Large intestine (tissue), 3 donors: ENCODE measurements around the gene KRTAP3-2. TPM values are rescaled to one million over a fixed set of nuclear protein-coding genes. Genes with fewer than 3 reads are reported as not detected.

ENCODE experiments used
- DNase-seq, 2 donors: peaks; one replicate each; pipeline versions ENCODE4 v3.0.0 to v3.0.0-alpha.2; 2013
- H3K27ac ChIP-seq: one replicate; pipeline ENCODE4 v1.5.1; 2013; ENCODE audit warnings: low read length
- H3K27me3 ChIP-seq: 2 replicates; pipeline ENCODE4 v1.6.1; 2013; ENCODE audit warnings: low read length; ENCODE audit not compliant: control insufficient read depth, insufficient read depth
- H3K36me3 ChIP-seq: 2 replicates; pipeline ENCODE4 v1.6.1; 2013; ENCODE audit warnings: low read length; ENCODE audit not compliant: control insufficient read depth, insufficient read depth
- H3K4me1 ChIP-seq: one replicate; pipeline ENCODE4 v1.6.1; 2013; ENCODE audit warnings: low read length; ENCODE audit not compliant: control insufficient read depth, insufficient read depth
- H3K4me3 ChIP-seq: one replicate; pipeline ENCODE4 v1.5.1; 2013; ENCODE audit warnings: low read length
- H3K9me3 ChIP-seq: one replicate; pipeline ENCODE4 v1.6.1; 2013; ENCODE audit warnings: mild to moderate bottlenecking, low read depth, low read length, moderate library complexity; ENCODE audit not compliant: control insufficient read depth
- WGBS: methylation state at CpG from one replicate; pipeline ENCODE4 v1.1.5; 2013; ENCODE audit warnings: low lambda C conversion rate; ENCODE audit not compliant: insufficient coverage; 5-methylcytosine and 5-hydroxymethylcytosine counted together
- polyA plus RNA-seq: library from polyadenylated mRNA; unstranded; fragments of 120-200 nt; gene quantifications from one replicate; pipeline ENCODE4 v1.2.1, GENCODE V29; 2013

Gene KRTAP3-2
- polyA plus RNA-seq, 1 donor, result not detected

DNA sequence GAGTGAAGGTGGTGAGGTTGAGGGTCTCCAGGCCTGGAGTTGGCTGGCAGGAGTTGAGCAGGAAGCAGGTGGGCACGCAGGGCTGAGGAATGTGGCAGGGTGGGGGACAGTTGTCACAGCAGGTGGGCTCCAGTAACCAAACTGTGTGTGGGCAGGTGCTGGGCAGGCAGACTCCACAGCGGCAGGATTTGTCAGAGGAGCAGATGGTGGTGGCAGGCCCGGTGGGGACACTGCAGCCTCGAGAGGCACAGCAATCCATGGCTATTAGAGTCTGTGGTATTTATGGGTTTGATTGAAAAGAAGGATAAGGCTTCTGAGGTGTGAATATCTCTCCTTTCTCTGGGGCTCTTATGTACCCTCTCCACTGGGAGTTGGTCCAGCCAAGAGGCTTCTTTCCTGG, 5.9 kb downstream of the KRTAP3-2 start, which contains the start of gene KRTAP3-3:
Gene KRTAP3-3 (minus strand): TSS at position 326 of the 400 bp plus-strand sequence. CDS start 67 bp downstream, at position 259.
- no peak for DNase-seq
- no peaks in the 10 kb centered on the region for H3K9me3 ChIP-seq
- WGBS, result no CpG with 5 or more reads among the region's 4 CpGs
- H3K4me3 ChIP-seq, result no peak within 1 kb of the TSS
- H3K27me3 ChIP-seq, result peaks cover 5% of the 10 kb centered on the region
- no peak within 1 kb of the TSS for H3K27ac ChIP-seq
- no peaks in the 10 kb centered on the region for H3K36me3 ChIP-seq
- H3K4me1 ChIP-seq, result no peaks in the 10 kb centered on the region

GRCh38 chr17:40993084-40993483, 6.6 kb downstream of the KRTAP3-2 start:
- no peak for DNase-seq
- Histone ChIP-seq H3K4me1 (no peaks in the 10 kb centered on the region), H3K36me3 (no peaks in the 10 kb centered on the region), H3K27ac (no peak overlapping the region), H3K27me3 (peaks cover 5% of the 10 kb centered on the region), H3K9me3 (no peaks in the 10 kb centered on the region), H3K4me3 (no peak overlapping the region)
- WGBS, result 94% methylated on average over 2 of the region's 2 CpGs

DNA sequence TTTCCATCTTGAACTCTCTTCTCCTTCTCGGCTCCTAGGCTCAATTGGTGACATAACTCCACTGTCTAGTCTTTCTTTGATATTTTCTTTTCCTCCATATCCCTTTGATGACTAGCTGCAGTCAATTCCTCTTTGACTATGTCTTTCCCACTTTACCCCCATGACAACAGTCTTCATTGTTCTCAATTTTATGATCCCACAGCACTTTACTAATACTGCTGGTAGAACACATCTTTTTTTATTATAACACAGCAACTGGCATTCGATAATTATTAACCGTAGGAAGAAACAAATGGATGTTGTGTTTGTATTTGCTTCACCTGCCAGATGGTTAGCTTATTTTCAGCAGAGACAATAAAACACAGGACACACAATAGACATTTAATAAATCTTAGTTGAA, 7.0 kb downstream of the KRTAP3-2 start:
- WGBS, result 92% methylated on average over 1 of the region's 3 CpGs
- Histone ChIP-seq H3K27ac (no peak overlapping the region), H3K36me3 (no peaks in the 10 kb centered on the region)

DNA sequence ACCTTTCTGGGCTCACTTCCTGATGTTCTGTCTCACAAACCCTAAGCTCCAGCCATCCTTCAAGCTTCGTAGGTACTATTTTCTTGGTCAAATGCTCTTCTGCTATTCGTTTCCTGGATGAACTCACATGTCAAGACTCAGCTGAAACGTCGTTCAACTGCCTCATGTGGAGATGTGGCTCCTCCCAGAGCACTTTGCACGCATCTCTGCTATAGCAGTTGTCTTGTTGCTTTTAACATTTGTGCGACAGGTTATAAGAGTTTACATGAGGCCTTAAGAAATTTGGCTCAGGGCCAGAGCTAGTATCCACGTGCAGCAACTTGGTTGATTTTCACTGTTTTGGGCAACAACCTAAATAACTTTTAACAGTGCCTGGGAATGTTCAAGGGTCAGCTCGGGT, 12.8 kb downstream of the KRTAP3-2 start:
- no peaks in the 10 kb centered on the region for H3K36me3 ChIP-seq
- peaks cover 5% of the 10 kb centered on the region for H3K27me3 ChIP-seq
- DNase-seq, result no peak

More for the DNA sequence above, 7.0 kb downstream of the KRTAP3-2 start:
- H3K4me1 ChIP-seq, result no peaks in the 10 kb centered on the region
- H3K27me3 ChIP-seq, result peaks cover 4% of the 10 kb centered on the region
- H3K4me3 ChIP-seq, result no peak overlapping the region
- no peaks in the 10 kb centered on the region for H3K9me3 ChIP-seq
- DNase-seq, result peak in 1 of 2 donors; percentile 6

GRCh38 chr17:40984226-40984625, 15.5 kb downstream of the KRTAP3-2 start, which contains the start of gene KRT40:
Gene KRT40, minus strand, starts transcription at chr17:40984326. Its CDS starts 53 bp downstream, at chr17:40984273.
- Histone ChIP-seq H3K36me3 (no peaks in the 10 kb centered on the region), H3K4me1 (no peaks in the 10 kb centered on the region), H3K9me3 (no peaks in the 10 kb centered on the region), H3K27me3 (peaks cover 5% of the 10 kb centered on the region), H3K4me3 (no peak within 1 kb of the TSS), H3K27ac (no peak within 1 kb of the TSS)
- no CpG with 5 or more reads among the region's 3 CpGs for WGBS
- DNase-seq, result no peak

More for the DNA sequence above, 12.8 kb downstream of the KRTAP3-2 start:
- 77% methylated on average over 4 of the region's 8 CpGs for WGBS
- Histone ChIP-seq H3K4me1 (no peaks in the 10 kb centered on the region), H3K27ac (no peak overlapping the region), H3K4me3 (no peak overlapping the region), H3K9me3 (no peaks in the 10 kb centered on the region)

DNA sequence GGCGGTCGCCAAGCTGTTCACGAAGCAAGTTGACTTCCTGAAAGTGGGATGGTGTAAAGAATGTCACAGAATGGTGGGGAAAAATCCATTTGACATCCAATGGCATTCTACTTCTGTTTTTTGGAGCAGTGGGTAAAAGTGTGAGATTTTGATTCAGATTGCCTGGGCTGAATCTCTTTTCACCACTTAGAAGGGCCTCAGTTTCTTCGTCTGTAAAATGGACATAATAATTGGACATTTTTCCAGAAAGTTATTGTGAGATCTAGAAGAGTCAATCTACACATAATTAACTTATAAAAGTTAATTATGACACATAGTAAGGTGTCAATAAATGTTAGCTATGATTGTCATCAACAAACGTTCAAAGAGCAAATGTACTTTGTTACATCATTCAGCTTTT, 18.6 kb downstream of the KRTAP3-2 start:
- Histone ChIP-seq H3K27ac (no peak overlapping the region), H3K9me3 (no peaks in the 10 kb centered on the region), H3K4me1 (no peaks in the 10 kb centered on the region), H3K27me3 (peaks cover 11% of the 10 kb centered on the region), H3K4me3 (no peak overlapping the region), H3K36me3 (no peaks in the 10 kb centered on the region)
- WGBS, result 83% methylated on average over 1 of the region's 5 CpGs
- no peak for DNase-seq

- Histone ChIP-seq H3K9me3 (no peaks in the 10 kb centered on the region), H3K27me3 (peaks cover 13% of the 10 kb centered on the region), H3K4me3 (no peak overlapping the region), H3K36me3 (no peaks in the 10 kb centered on the region), H3K4me1 (no peaks in the 10 kb centered on the region), H3K27ac (no peak overlapping the region)
- no CpG with 5 or more reads among the region's 8 CpGs for WGBS
- peak; percentile 14 to 16 for DNase-seq
Observed at GRCh38 chr17:40980596-40980995, 19.1 kb downstream of the KRTAP3-2 start.

- no peak overlapping the region for H3K27ac ChIP-seq
- WGBS, result no CpG with 5 or more reads among the region's 3 CpGs
- H3K4me1 ChIP-seq, result no peaks in the 10 kb centered on the region
- H3K4me3 ChIP-seq, result no peak overlapping the region
- no peaks in the 10 kb centered on the region for H3K36me3 ChIP-seq
- DNase-seq, result no peak
- no peaks in the 10 kb centered on the region for H3K9me3 ChIP-seq
- peaks cover 13% of the 10 kb centered on the region for H3K27me3 ChIP-seq
Observed at GRCh38 chr17:40980117-40980516, 19.6 kb downstream of the KRTAP3-2 start.

- H3K9me3 ChIP-seq, result no peaks in the 10 kb centered on the region
- no peak overlapping the region for H3K27ac ChIP-seq
- no peak overlapping the region for H3K4me3 ChIP-seq
- no peaks in the 10 kb centered on the region for H3K4me1 ChIP-seq
- no peak for DNase-seq
- WGBS, result 93% methylated on average over 3 of the region's 13 CpGs
- peaks cover 9% of the 10 kb centered on the region for H3K27me3 ChIP-seq
- no peaks in the 10 kb centered on the region for H3K36me3 ChIP-seq
Observed at GRCh38 chr17:40978575-40979151, 21.0 kb downstream of the KRTAP3-2 start.

DNA sequence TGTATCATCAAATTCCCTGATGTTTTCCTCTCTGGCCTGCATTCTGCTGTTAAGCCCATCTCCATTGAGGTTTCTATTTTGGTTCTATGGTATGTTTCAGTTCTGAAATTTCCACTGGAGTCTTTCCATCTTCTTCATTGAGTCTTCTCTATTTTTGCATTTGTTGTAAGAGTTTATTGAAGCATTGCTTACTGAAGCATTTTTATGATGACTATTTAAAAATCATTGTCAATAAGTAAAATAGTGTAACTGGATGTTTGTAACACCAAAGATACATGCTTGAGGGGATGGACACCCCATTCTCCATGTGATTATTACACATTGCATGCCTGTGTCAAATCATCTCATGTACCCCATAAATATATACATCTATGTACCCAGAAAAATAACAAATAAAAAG, 24.2 kb downstream of the KRTAP3-2 start:
- no peak overlapping the region for H3K4me3 ChIP-seq
- H3K27me3 ChIP-seq, result peaks cover 10% of the 10 kb centered on the region
- no peak for DNase-seq
- H3K4me1 ChIP-seq, result no peaks in the 10 kb centered on the region
- no peak overlapping the region for H3K27ac ChIP-seq
- no peaks in the 10 kb centered on the region for H3K36me3 ChIP-seq
- no peaks in the 10 kb centered on the region for H3K9me3 ChIP-seq

DNA sequence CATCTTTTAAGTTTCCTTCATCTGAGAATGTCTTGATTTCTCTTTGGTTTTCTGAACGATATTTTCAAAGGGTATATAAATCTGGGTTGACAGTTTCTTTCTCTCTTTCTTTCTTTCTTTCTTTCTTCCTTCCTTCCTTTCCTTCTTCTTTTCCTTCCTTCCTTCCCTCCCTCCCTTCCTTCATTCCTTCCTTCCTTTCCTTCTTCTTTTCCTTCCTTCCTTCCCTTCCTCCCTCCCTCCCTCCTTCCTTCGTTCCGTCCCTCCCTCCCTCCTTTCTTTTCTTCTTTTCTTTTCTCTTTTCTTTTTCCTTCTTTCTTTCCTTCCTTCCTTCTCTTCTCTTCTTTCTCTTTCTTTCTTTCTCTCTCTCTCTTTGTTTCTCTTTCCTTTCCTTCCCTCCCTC, 25.3 kb downstream of the KRTAP3-2 start:
- no peak overlapping the region for H3K27ac ChIP-seq
- WGBS, result 100% methylated on average over 3 of the region's 3 CpGs

More for the DNA sequence above, 25.3 kb downstream of the KRTAP3-2 start:
- no peaks in the 10 kb centered on the region for H3K36me3 ChIP-seq
- DNase-seq, result no peak
- H3K27me3 ChIP-seq, result peaks cover 10% of the 10 kb centered on the region
- no peak overlapping the region for H3K4me3 ChIP-seq
- no peaks in the 10 kb centered on the region for H3K9me3 ChIP-seq
- no peaks in the 10 kb centered on the region for H3K4me1 ChIP-seq
